RCC 7860 (cell line): Measurements from ENCODE around the gene PTPRO.

Experiments used
- DNase-seq: peaks from one replicate; pipeline ENCODE4 v3.0.0-alpha.2; 2015; ENCODE audit warnings: low spot score
- FAIRE-seq: peaks from 2 replicates; lab custom pipeline; 2012; peaks lifted over from hg19 to GRCh38; lab: Jason Lieb, UNC

PTPRO gene

DNA sequence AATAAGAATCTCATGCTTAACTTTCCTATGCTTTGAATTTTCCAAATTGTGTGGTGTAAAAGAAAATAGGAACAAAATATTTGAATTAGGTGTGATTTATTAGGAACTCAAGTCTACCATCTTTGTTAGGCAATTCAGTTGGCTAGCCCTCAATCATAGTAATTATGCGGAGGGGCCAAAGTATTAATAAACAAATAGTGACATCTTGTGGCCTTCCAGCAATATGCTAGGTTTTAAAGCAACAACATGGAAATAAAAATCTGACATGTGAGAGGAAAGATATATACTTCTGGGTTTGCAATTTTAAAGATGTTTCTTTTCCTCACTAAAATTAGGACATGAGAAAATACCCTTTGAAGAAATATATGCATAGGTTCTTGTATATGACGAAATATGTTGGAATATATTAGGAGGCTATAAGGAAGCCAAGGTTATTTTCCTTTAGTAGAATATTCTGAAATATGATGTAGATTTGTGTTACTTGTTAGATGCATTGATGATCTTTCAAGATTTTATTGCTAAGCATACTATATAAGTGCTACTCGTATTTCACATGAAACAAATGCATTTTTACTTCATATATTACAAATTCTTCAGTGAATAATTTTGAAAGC lies 200.4 kb downstream of the PTPRO start:
- DNase-seq, result peak; percentile 26
- peak; percentile 82 for FAIRE-seq

DNA sequence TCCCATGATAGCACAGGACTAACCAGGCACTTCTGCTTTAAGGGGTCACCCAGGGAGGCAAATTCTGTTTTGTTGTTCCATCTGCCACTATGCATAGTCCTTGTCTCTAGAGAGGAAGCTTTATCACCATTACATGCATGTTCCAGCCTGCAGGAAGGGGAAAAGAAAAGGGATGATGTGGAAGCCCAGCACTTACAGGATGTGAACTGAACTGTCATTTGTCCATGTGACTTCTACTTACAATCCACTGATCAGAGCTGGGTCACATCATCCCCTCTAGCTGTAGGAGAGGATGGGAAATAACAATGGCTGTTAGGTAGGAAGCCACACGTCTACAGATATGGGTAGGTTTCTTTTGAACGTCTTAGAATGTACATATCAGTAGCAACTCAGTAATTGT lies 203.1 kb downstream of the PTPRO start:
- no peak for FAIRE-seq
- DNase-seq, result no peak

DNA sequence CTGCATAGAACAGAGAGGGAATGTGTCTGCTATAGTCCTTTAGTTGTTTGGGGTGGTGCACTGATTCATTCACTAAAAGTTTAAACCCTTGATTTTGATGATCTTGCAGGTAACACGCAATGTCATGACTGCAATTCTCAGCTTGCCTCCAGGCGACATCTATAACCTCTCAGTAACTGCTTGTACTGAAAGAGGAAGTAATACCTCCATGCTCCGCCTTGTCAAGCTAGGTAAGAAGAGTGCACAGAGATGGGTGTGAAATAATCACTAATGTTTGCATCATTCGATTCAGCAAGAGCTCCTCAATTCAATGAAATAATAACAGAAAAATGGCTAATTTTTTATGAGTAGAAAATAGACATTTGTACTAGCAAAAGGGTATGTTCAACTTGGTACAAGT lies 203.7 kb downstream of the PTPRO start:
- no peak for DNase-seq
- no peak for FAIRE-seq

DNA sequence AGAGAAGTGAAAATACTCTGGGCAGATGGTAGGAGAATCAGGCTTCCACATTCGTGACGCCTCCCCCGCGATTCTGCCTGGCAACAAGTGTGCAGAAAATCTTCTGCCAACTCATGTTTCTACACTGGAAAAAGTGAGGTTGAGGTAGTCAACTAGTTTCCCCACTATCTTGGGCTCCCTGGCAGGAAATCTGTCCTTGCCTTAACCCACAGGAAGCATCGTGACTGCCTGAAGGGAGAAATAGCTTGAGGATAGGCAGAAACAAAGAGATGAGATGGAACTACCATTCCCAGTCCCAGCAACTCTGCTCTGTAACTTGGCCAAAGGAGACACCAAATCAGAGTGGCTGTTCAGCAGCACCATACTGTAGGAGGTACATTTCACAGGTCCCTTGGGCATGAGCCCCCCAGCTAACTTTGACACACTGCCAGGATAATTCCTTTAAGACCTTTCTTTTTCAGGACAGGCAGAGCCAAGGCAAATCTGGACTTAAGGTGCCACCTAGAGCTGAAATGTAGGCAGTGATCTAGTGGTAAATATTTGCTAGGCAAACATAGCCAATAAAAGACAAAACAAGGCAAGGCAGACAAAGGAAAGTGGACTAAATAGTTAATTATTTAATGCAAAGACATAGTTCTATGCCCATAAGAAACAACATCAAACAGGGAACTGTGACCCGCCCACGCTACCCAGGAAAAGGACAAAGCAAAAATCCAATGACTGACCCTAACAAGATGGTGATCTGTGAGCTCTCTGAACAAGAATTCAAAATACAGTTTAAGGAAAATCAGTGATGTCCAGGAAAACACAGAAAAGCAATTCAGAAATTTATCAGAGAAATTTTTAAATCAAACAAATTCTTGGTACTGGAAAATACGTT lies 205.1 kb downstream of the PTPRO start:
- FAIRE-seq (no peak), DNase-seq (no peak)

DNA sequence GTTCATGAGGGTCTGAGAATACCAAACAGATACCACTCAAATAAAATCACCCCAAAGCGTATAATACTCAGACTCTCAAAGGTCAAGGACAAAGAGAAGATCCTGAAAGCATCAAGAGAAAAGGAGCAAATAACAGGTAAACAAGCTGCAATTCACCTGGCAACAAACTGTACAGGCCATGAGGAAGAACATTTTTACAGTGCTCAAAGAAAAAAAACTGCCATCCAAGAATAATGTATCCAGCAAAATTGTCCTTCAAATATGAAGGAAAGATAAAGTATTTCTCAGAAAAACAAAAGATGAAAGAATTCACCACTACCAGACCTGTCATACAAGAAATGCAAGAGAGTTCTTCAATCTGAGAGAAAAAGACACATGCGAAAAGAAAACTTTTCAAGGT lies 206.4 kb downstream of the PTPRO start:
- no peak for DNase-seq
- FAIRE-seq, result no peak

DNA sequence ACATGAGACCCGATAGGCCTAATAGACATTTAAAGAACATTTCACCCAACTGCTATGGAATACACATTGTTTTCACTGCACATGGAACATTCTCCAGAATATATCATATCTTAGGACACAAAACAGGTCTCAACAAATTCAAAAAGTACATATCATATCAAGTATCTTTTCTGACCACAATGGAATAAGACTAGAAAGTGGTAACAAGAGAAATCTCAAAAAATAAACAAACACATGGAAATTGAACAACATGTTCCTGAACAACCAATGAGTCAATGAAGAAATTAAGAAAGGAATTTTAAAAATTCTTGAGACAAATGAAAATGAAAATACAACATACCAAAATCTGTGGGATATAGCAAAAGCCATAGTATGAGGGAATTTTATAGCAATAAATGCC lies 208.1 kb downstream of the PTPRO start:
- DNase-seq (no peak), FAIRE-seq (no peak)

DNA sequence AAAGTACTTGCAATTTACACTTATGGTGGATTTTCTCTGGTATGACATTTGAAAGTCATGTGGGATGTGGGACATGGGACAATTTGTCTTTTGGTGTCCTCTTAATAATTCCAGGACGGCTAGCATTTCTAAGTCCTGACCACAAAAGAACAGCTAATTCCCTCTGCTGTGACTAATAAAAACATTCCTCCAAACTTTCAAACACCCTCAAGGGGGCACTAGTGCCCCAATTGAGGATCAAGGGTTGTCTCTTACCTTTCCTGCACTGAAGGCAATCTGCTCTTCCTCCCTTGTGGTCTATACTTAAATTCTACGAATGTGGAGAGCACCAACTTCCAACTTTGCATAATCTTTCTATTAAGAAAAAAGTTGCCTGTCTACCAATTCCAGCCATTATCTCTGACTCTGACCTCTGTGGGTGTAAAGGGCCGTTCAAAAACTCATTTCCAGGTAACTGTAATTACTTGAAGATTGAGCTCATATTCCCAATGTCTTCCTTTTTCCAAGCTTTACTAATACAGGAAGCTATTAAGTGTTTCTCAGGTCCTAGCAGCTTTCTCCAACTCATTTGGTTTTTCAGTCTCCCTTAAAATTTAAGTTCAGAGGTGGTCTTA lies 210.2 kb downstream of the PTPRO start:
- peak; percentile 65 for FAIRE-seq
- peak; percentile 56 for DNase-seq

DNA sequence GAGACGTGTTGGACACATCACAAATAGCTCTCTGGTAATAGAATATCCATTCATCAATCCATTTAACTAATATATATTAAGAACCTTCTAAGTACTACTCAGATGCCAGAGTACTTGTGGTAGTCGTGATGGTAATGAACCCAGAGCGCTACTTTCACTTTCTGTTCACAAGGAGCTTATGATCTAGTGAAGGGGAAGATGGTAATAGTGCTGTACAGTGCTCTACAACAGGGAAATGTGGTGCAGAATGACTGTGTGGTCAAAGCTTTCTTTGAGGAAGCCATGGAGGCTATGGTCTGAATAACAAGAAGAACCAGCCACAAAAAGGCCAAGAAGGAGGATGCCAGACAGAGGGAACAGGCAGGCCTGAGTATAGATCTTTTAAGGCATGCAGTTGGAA lies 212.0 kb downstream of the PTPRO start:
- FAIRE-seq (no peak), DNase-seq (no peak)

DNA sequence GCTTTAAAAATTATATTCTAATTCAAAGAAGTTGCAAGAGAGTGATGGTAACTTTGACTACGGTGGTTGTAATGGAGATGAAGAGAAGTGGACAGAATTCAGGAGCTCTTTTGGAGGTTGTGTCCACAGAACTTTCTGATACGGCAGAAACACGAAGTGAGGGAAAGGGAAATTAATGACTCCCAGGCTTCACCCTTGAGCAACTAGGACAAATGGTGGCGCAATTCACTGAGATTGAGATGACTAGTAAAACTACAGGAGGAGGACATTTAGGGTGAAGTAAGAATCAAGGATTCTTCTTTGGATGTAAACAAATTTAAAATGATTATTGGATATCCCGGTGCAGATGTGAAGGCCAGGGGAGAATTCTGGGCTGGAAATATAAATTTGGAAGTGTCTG lies 212.6 kb downstream of the PTPRO start:
- DNase-seq (no peak), FAIRE-seq (no peak)

DNA sequence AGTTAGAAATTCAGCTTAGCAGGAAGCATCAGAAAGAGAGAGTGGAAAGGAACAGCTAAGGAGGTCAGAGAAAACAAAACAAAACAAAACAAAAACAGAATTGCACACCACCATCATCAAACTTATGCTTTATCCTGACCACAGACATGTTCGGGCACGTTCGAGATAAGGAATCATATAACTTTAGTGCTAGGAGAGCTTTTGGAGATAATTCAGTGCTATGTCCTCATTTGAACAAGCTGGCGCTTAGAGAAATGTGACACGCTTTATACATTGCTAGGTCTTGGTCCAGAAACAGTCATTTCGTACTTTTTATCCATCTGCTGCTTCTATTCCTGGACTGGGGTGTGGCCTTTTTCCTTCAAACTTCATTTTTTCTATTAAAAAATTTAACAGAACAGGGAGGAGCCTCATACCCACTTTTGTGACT lies 213.1 kb downstream of the PTPRO start:
- DNase-seq (no peak), FAIRE-seq (no peak)

DNA sequence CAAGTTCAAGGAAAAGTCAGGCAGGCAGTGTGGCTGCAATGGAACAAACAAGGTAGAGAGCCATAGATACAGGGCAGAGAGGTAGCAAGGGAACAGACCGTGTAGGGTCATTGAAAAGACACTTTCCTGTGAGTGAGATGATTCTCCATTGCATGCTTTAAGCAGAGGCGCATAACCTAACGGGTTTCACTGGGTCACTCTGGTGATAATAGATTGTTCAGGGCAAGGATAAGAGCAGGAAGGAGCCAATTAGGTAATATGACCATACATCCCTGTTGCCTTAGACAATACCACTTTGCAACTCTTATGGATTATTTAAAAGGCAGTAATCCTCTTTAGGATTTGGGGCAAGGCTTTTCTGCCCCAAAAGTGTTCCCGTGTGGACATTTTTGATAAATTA lies 214.1 kb downstream of the PTPRO start:
- FAIRE-seq (no peak), DNase-seq (no peak)

DNA sequence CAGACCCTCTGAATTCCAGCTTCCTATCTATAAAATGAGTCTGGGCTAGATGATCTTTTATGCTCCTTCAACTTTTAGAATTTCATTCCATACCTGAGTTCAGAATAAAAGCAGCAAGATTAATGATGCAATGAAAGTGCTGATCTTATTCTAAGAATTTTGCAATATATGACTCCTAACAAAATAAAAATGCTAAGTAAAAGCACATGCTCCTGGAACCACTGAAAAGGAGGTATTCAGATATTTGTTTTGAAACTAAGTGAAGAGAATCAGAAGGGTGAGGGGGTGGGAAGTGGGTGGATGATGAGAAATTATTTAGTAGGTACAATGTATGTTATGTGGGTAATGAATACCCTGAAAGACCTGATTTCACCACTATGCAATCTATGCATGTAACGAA lies 216.6 kb downstream of the PTPRO start:
- DNase-seq (no peak), FAIRE-seq (no peak)

DNA sequence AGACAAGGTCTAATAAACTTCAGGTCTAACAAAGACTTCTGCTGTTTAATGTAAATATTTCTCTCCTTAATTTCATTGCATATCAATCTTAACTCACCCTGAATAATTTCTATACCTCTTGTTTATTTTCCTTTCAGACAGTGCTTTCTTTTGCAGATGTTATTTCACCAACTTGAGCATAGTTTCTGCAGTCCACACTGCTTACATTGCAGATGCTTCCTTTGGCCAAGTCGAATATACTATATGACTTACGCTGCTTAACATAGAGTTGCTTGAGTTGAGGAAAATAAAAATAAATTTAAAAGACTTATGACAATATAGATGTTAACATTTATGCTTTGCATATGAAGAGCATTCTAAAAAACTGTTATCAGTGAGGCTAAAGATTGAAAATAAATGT lies 217.7 kb downstream of the PTPRO start:
- FAIRE-seq (no peak), DNase-seq (no peak)

DNA sequence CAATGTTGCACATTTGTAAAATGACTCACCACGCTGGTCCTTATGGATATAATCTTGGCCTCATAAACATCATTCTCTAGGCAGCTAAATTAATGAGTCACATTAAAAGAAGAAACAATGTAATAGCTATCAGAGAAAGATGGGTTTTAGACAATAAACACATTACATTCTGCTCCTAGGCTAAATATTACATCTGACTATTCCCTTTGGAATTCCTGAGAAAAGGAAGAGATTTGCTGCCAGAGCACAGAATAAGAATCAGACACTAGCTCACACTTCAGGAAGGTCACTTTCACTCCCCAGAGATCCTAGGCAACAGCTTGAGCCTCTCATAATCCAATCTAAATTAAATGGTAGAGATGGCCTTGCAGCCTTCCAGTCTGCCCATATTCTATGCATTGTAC lies 218.2 kb downstream of the PTPRO start:
- FAIRE-seq, result no peak
- DNase-seq, result no peak

DNA sequence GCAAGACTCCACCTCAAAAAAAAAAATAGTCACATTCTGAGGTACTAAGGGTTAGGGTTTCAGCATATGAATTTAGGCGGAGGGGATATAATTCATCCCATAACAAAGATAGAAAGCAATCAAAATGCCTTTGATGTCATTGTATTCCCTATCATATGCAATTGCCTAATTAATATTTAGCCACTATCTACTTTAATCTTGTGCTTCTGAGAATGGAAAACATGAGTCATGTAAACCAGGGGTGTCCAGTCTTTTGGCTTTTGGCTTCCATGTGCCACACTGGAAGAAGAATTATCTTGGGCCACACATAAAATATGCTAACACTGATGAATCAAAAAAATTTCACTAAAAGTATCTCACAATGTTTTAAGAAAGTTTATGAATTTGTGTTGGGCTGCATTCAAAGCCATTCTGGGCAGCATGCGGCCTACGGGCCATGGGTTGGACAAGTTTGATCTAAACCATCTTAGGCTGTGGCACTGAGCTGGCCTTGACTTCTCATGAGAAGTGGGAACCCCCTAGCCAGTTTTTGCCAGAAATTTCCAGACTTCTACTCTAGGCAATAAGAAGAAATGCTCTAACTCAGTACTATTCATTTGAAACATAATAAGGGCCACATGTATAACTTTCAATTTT lies 219.8 kb downstream of the PTPRO start:
- DNase-seq (no peak), FAIRE-seq (no peak)

DNA sequence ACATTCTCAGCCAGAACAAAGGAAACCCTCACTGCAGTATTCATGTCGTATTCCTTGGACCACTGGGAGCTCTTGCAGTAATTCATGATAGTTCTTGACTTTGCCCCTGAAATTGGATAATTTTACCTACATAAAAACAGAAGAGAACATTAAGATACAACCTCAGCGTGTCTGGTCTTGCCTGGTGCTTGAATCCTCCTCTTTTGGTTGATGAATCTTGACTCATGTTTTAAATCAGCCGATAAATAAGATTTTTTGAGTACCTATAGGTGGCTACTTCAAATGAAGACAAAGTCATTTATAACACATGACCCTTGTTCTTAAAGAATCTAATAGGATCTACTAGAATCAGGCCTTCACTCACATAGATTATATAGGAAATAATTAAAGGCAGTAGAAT lies 221.0 kb downstream of the PTPRO start:
- FAIRE-seq (no peak), DNase-seq (no peak)

DNA sequence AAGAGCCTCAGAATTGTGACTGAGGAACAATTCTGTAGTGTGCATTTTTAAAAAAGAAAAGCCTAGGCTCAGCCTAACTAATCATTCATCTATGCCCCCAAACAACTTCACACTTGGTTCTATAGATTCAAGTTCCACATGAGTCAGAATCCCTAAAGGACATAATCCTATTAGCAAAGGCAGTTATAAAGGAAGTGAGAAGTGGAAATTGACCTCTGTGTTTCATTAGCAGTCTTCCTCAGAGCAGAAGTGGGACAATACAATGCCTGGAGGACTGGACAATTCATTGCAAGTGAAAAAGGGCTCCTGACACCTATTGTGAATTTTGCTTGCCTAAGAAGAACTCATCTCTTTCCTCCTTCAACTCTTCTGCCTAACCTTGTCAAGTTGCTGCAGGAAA lies 222.3 kb downstream of the PTPRO start:
- no peak for FAIRE-seq
- DNase-seq, result no peak

DNA sequence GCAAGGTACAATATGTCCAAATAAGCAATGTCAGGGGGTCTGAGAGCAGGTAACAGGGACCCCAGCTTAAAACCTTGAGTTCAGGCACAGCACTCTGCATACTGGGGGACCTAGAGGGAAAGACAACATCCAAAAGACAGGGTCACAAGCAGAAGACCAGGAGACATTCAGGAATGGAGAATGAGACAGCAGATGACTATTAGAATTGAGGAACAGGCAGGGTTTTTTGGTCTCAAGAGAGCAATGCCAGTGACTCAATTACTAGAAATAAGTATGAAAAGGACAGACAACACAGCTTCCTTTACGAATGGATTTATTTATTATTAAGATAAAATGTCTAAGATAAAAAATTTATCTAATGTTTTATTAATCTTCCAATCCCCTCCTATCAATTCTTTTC lies 223.0 kb downstream of the PTPRO start:
- DNase-seq (no peak), FAIRE-seq (no peak)

DNA sequence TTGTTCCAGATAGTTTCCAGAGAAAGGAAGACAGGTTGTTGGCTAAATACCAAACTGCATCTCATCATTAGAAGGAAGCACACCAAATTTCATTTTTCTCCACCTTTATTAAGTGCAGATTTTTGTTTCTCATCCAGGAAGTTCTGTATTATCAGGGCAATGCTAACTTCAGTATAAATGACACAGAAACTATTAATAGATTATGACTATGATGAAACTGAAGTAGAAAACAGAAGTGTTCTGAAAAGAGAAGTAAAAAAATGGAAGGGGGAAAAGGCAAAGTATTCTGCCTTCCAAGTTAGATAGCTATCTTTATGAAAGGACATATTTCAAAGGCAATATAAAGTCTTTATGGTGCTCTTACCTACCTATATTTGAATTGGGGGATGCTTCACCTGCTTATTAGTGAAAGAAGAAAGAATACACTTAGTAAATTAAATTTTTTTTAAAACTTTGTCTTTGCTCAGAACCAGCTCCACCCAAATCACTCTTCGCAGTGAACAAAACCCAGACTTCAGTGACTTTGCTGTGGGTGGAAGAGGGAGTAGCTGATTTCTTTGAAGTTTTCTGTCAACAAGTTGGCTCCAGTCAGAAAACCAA lies 223.9 kb downstream of the PTPRO start:
- FAIRE-seq (no peak), DNase-seq (no peak)

DNA sequence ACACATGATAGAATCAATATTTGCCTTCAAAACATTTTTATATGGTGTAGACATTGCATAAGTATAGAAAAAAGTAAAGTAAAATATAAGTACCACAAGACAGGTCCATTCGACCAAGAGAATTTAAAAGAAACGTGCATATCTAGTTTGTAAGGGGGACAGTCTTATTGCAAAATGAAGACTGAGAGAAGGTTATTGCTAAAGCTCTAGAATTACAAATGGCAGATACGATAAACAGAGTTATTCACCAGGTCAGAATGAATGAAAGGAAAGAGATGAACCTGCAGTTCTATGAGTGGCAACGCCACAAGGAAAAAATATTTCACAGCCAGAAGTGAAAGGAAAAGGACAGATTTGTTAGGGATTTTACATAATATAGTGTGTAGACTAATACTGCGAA lies 224.8 kb downstream of the PTPRO start:
- FAIRE-seq (no peak), DNase-seq (no peak)

DNA sequence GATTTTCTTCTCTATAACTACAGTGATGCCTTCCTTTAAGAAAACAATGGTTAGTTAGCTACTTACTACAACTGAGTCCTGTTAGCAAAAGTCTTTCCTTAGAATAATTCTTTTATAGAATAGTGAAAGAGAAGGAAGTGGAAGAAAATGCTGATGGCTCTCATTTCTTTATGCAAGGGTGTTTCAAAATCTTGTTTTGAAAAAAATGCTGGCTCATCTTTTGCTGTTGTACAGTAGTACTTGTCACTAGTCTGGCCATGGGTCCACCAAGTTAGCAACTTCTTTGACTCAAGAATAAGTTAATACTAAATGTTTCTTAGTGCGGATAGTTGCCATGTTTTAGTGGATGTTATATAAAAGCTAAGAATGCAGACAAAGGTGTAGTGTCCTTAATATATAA lies 225.4 kb downstream of the PTPRO start:
- DNase-seq (no peak), FAIRE-seq (no peak)
